Astrocyte (in vitro differentiated cells and primary cell): ENCODE data around the gene MED15. TPM values are rescaled to one million over a fixed set of nuclear protein-coding genes. Genes with fewer than 3 reads are reported as not detected.

ENCODE experiments used
- DNase-seq: peaks from one replicate; pipeline ENCODE4 v3.0.0-alpha.2; 2010; ENCODE audit warnings: low read depth
- FAIRE-seq: peaks from 2 replicates; lab custom pipeline; 2011; peaks lifted over from hg19 to GRCh38; lab: Jason Lieb, UNC
- H2AFZ ChIP-seq: 2 replicates; pipeline ENCODE4 v1.6.0; 2012; ENCODE audit warnings: low read depth, low read length, inconsistent platforms
- H3K27ac ChIP-seq: 2 replicates; pipeline ENCODE4 v1.5.1; 2011; ENCODE audit warnings: low read depth, low read length, inconsistent platforms
- H3K27me3 ChIP-seq: 2 replicates; pipeline ENCODE4 v1.6.0; 2011; ENCODE audit warnings: low read length, inconsistent platforms; ENCODE audit not compliant: insufficient read depth
- H3K36me3 ChIP-seq: 2 replicates; pipeline ENCODE4 v1.5.1; 2011; ENCODE audit warnings: low read length, inconsistent platforms; ENCODE audit not compliant: insufficient read depth
- H3K4me1 ChIP-seq: 2 replicates; pipeline ENCODE4 v1.5.1; 2011; ENCODE audit warnings: low read length, inconsistent platforms; ENCODE audit not compliant: insufficient read depth
- H3K4me2 ChIP-seq: 2 replicates; pipeline ENCODE4 v1.6.0; 2012; ENCODE audit warnings: low read length, inconsistent platforms
- H3K4me3 ChIP-seq: 2 replicates; pipeline ENCODE4 v1.5.1; 2011; ENCODE audit warnings: low read depth, mild to moderate bottlenecking, low read length, inconsistent platforms; ENCODE audit not compliant: insufficient read depth
- H3K79me2 ChIP-seq: 2 replicates; pipeline ENCODE4 v1.6.0; 2012; ENCODE audit warnings: mild to moderate bottlenecking, low read length, inconsistent platforms; ENCODE audit not compliant: insufficient read depth
- H3K9ac ChIP-seq: 2 replicates; pipeline ENCODE4 v1.6.0; 2012; ENCODE audit warnings: mild to moderate bottlenecking, low read length, inconsistent platforms
- H3K9me3 ChIP-seq: 2 replicates; pipeline ENCODE4 v1.5.1; 2012; ENCODE audit warnings: low read depth, mild to moderate bottlenecking, low read length, inconsistent platforms; ENCODE audit not compliant: insufficient read depth
- H4K20me1 ChIP-seq: 2 replicates; pipeline ENCODE4 v1.6.0; 2012; ENCODE audit warnings: low read length, inconsistent platforms; ENCODE audit not compliant: insufficient read depth
- H3K27ac Mint-ChIP-seq: one replicate; pipeline ENCODE4 v1.8.0; 2021; ENCODE audit warnings: mild to moderate bottlenecking, mixed read lengths; ENCODE audit not compliant: unreplicated experiment
- H3K27me3 Mint-ChIP-seq: one replicate; pipeline ENCODE4 v1.8.0; 2021; ENCODE audit warnings: low read depth, mixed read lengths; ENCODE audit not compliant: unreplicated experiment
- H3K36me3 Mint-ChIP-seq: one replicate; pipeline ENCODE4 v1.8.0; 2021; ENCODE audit warnings: low read depth, mixed read lengths; ENCODE audit not compliant: unreplicated experiment
- H3K4me1 Mint-ChIP-seq: one replicate; pipeline ENCODE4 v1.8.0; 2021; ENCODE audit warnings: low read depth, mixed read lengths; ENCODE audit not compliant: unreplicated experiment
- H3K4me3 Mint-ChIP-seq: one replicate; pipeline ENCODE4 v1.8.0; 2021; ENCODE audit warnings: mild to moderate bottlenecking, moderate library complexity, mixed read lengths; ENCODE audit not compliant: unreplicated experiment
- H3K9me3 Mint-ChIP-seq: one replicate; pipeline ENCODE4 v1.8.0; 2021; ENCODE audit warnings: mild to moderate bottlenecking, mixed read lengths; ENCODE audit not compliant: unreplicated experiment
- CTCF ChIP-seq: IDR thresholded peaks from 2 replicates; pipeline ENCODE4 v1.5.1; 2011; ENCODE audit warnings: low read depth, mild to moderate bottlenecking, inconsistent platforms, low read length, moderate library complexity; ENCODE audit not compliant: insufficient read depth
- EZH2 ChIP-seq: IDR thresholded peaks from 2 replicates; pipeline ENCODE4 v1.6.1; 2012; ENCODE audit warnings: mild to moderate bottlenecking, low read length, inconsistent platforms; ENCODE audit not compliant: insufficient read depth
- total RNA-seq: library from RNA; stranded (reverse); gene quantifications from 2 replicates; pipeline ENCODE4 v1.2.1, GENCODE V29; 2021

The MED15 gene
- total RNA-seq, 1 donor from 2014 or later: 153 TPM

DNA sequence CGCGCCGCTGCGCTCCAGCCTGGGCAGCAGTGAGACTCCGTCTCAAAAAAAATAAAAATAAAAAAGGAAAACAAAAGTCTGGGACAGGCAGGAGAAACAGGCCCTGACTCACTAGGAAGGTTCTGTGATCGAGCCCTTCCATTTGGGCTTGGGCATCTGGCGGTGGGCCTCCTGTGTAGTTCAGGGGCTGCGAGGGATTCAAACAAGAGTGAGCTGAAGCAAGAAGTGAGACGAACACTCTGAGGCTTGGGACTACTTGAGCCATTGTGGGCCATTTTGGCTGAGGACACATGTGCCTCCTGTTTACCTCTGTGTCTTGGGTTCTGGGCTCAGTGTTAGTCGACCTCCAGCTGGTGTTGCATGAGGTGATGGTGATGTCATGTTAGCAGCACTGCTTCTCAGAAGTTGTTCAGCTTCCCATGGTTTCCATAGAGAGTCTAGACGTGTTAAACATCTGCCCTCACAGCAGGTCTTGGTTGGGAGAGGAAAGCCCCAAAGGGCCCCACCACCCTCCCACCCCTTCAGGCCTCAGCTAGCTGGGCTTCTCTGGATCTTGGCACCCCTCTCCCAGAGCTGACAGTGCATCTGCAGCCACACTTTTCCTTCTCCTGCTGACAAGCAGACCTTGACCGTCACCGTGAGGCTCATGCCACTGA lies 57.8 kb downstream of the MED15 start:
- H3K36me3 ChIP-seq: peaks cover 40% of the 10 kb centered on the region
- Mint-ChIP-seq H3K9me3 (no peaks in the 10 kb centered on the region), H3K36me3 (peaks cover 29% of the 10 kb centered on the region), H3K4me1 (peaks cover 54% of the 10 kb centered on the region), H3K27ac (peak overlapping the region; percentile 69), H3K4me3 (peak overlapping the region; percentile 46), H3K27me3 (no peaks in the 10 kb centered on the region)
- peak overlapping the region; percentile 8 for H3K27ac ChIP-seq
- no peaks in the 10 kb centered on the region for H3K27me3 ChIP-seq
- H2AFZ ChIP-seq: no peak overlapping the region
- TF ChIP-seq CTCF (no peak), EZH2 (no peak)
- H3K4me1 ChIP-seq: peaks cover 40% of the 10 kb centered on the region
- H3K9ac ChIP-seq: no peak overlapping the region
- DNase-seq (no peak), FAIRE-seq (no peak)
- peaks cover 80% of the 10 kb centered on the region for H4K20me1 ChIP-seq
- no peaks in the 10 kb centered on the region for H3K9me3 ChIP-seq
- H3K4me3 ChIP-seq: no peak overlapping the region
- peaks cover 41% of the 10 kb centered on the region for H3K79me2 ChIP-seq
- H3K4me2 ChIP-seq: no peak overlapping the region

DNA sequence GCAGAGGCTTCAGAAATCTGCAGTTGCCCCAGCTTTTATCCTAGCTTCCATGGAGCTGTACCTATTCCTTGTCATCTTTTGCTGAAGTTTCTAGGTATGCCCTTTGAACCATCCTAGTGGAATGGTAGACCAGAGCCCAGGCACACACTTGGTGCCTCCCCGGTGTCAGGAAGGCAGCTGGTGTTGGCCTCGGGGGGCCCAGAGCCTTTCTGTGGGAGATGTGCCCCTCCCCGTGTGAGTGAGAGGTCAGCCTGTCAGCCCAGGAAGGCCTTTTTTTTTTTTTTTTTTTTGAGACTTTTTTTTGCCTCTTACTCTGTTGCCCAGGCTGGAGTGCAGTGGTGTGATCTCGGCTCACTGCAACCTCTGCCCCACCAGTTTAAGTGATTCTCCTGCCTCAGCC lies 58.4 kb downstream of the MED15 start:
- H3K4me1 Mint-ChIP-seq: peaks cover 57% of the 10 kb centered on the region
- H3K27me3 ChIP-seq: no peaks in the 10 kb centered on the region
- no peak overlapping the region for H3K4me2 ChIP-seq
- H3K4me3 ChIP-seq: no peak overlapping the region
- H3K27ac Mint-ChIP-seq: peak overlapping the region; percentile 69
- peaks cover 36% of the 10 kb centered on the region for H3K79me2 ChIP-seq
- H3K9ac ChIP-seq: no peak overlapping the region
- H3K4me3 Mint-ChIP-seq: no peak overlapping the region
- no peak for TF ChIP-seq CTCF
- TF ChIP-seq EZH2: no peak
- no peak for FAIRE-seq
- H3K36me3 ChIP-seq: peaks cover 40% of the 10 kb centered on the region
- no peaks in the 10 kb centered on the region for H3K27me3 Mint-ChIP-seq
- H2AFZ ChIP-seq: no peak overlapping the region
- DNase-seq: no peak
- peak overlapping the region; percentile 8 for H3K27ac ChIP-seq
- peaks cover 84% of the 10 kb centered on the region for H4K20me1 ChIP-seq
- no peaks in the 10 kb centered on the region for H3K9me3 Mint-ChIP-seq
- peaks cover 43% of the 10 kb centered on the region for H3K4me1 ChIP-seq
- no peaks in the 10 kb centered on the region for H3K9me3 ChIP-seq
- peaks cover 26% of the 10 kb centered on the region for H3K36me3 Mint-ChIP-seq
